IMR-90 (cell line): ENCODE measurements around the gene TTC28.
"Not testable (repeated sequence)": the region's sequence is repeated elsewhere in the genome, so short reads cannot be mapped to it uniquely, and the experiment has no call there.

Source experiments
- CTCF ChIP-seq: conservative IDR thresholded peaks from 2 replicates; pipeline ENCODE4 v1.5.1; 2012; ENCODE audit warnings: mild to moderate bottlenecking, low read depth, low read length, improper control_type of control experiment
- ELK1 ChIP-seq: fragments of 150-350 bp; IDR thresholded peaks from 2 replicates; pipeline ENCODE4 v1.6.1; 2016; ENCODE audit warnings: low read depth, mild to moderate bottlenecking, low read length, moderate library complexity, borderline replicate concordance
- FOS ChIP-seq: fragments of 150-350 bp; IDR thresholded peaks from 2 replicates; pipeline ENCODE4 v1.6.1; 2016; ENCODE audit warnings: low read depth, low read length
- MAFK ChIP-seq: IDR thresholded peaks from 2 replicates; pipeline ENCODE4 v1.6.1; 2012; ENCODE audit warnings: low read depth, low read length, improper control_type of control experiment
- MAZ ChIP-seq: IDR thresholded peaks from 2 replicates; pipeline ENCODE4 v1.6.1; 2012; ENCODE audit warnings: low read depth, mild to moderate bottlenecking, low read length, improper control_type of control experiment, moderate library complexity, borderline replicate concordance
- MXI1 ChIP-seq: IDR thresholded peaks from 2 replicates; pipeline ENCODE4 v1.6.1; 2012; ENCODE audit warnings: low read depth, mild to moderate bottlenecking, low read length, moderate library complexity, borderline replicate concordance
- POLR2A ChIP-seq: IDR thresholded peaks from 2 replicates; pipeline ENCODE4 v1.6.1; 2012; ENCODE audit warnings: mild to moderate bottlenecking, low read depth, low read length
- RAD21 ChIP-seq: IDR thresholded peaks from 2 replicates; pipeline ENCODE4 v1.6.1; 2012; ENCODE audit warnings: low read length, improper control_type of control experiment
- RFX5 ChIP-seq: IDR thresholded peaks from 2 replicates; pipeline ENCODE4 v1.8.0; 2012; ENCODE audit warnings: low read depth, mild to moderate bottlenecking, low read length, moderate library complexity

- not testable (repeated sequence) for TF ChIP-seq POLR2A, FOS, CTCF, RAD21, MXI1, RFX5, MAFK, ELK1, MAZ
Observed at GRCh38 chr22:28491289-28491688, 188.4 kb downstream of the TTC28 start.
